CD4-positive, CD25-positive, alpha-beta regulatory T cell (primary cell): Measurements from ENCODE around the gene CDC45. TPM values are rescaled to one million over a fixed set of nuclear protein-coding genes. Genes with fewer than 3 reads are reported as not detected.
A peak's percentile ranks its signal among the peaks of the same experiment; 100 is the strongest.

Experiments used
- ATAC-seq, 2 donors: fragments of 150-1000 bp; cut with Tn5 transposase; one replicate each; pipeline ENCODE4 v1.10.0; 2021; ENCODE audit warnings: low read depth in 2 of 2, moderate number of reproducible peaks in 2 of 2, moderate library complexity in 1 of 2
- DNase-seq, 3 donors: peaks; one replicate each; pipeline versions ENCODE4 v3.0.0 to v3.0.0-alpha.2; 2012 to 2022; ENCODE audit warnings: mixed read lengths in 1 of 3
- H3K27ac ChIP-seq: one replicate; pipeline ENCODE4 v1.7.0; 2013; ENCODE audit warnings: mild to moderate bottlenecking, low read length; ENCODE audit not compliant: insufficient read depth, poor library complexity, severe bottlenecking
- H3K27me3 ChIP-seq: one replicate; pipeline ENCODE4 v1.7.0; 2013; ENCODE audit warnings: low read length; ENCODE audit not compliant: control insufficient read depth, insufficient read depth
- H3K36me3 ChIP-seq: one replicate; pipeline ENCODE4 v1.7.0; 2013; ENCODE audit warnings: mild to moderate bottlenecking, low read length, moderate library complexity; ENCODE audit not compliant: control insufficient read depth, insufficient read depth
- H3K4me1 ChIP-seq: 2 replicates; pipeline ENCODE4 v1.7.0; 2013; ENCODE audit warnings: mild to moderate bottlenecking, low read length; ENCODE audit not compliant: insufficient read depth, control insufficient read depth, poor library complexity, severe bottlenecking
- H3K4me3 ChIP-seq: one replicate; pipeline ENCODE4 v1.7.0; 2013; ENCODE audit warnings: low read depth, mild to moderate bottlenecking, low read length, moderate library complexity
- H3K9me3 ChIP-seq, 2 experiments: 1 replicate in 1 of 2; 2 replicates in 1 of 2; pipeline ENCODE4 v1.7.0; 2013; ENCODE audit warnings: low read length in 2 of 2, mild to moderate bottlenecking in 1 of 2, moderate library complexity in 1 of 2; ENCODE audit not compliant: control insufficient read depth in 2 of 2
- H3K27ac Mint-ChIP-seq, 3 donors: one replicate each; pipeline ENCODE4 v1.8.0; 2020 to 2022; ENCODE audit warnings: mild to moderate bottlenecking in 3 of 3, mixed read lengths in 3 of 3, moderate library complexity in 2 of 3
- H3K27me3 Mint-ChIP-seq: one replicate; pipeline ENCODE4 v1.8.0; 2022; ENCODE audit warnings: mild to moderate bottlenecking, mixed read lengths
- H3K36me3 Mint-ChIP-seq: one replicate; pipeline ENCODE4 v1.8.0; 2020; ENCODE audit warnings: mixed read lengths
- H3K4me1 Mint-ChIP-seq, 4 donors: one replicate each; pipeline ENCODE4 v1.8.0; 2020 to 2022; ENCODE audit warnings: mixed read lengths in 4 of 4, mild to moderate bottlenecking in 1 of 4
- H3K4me3 Mint-ChIP-seq, 4 donors: one replicate each; pipeline ENCODE4 v1.8.0; 2020 to 2022; ENCODE audit warnings: mild to moderate bottlenecking in 4 of 4, mixed read lengths in 4 of 4, moderate library complexity in 3 of 4
- H3K9me3 Mint-ChIP-seq, 7 donors: one replicate each; pipeline ENCODE4 v1.8.0; 2020 to 2022; ENCODE audit warnings: mixed read lengths in 7 of 7, mild to moderate bottlenecking in 3 of 7, moderate library complexity in 2 of 7
- polyA plus RNA-seq, 4 donors: library from polyadenylated mRNA; unstranded; fragments of 300-500 nt; fragmentation: Illumina TruSeq; gene quantifications; one replicate each; pipeline ENCODE4 v1.2.3, GENCODE V29; 2021
- total RNA-seq: library from RNA; stranded (reverse); gene quantifications from one replicate; pipeline ENCODE4 v1.2.3, GENCODE V29; 2022

Gene CDC45
- total and polyA plus RNA-seq, 5 donors from 2014 or later, result 0.56 to 3.4 (median 2.5) TPM

GRCh38 chr22:19482297-19482696 is 2.6 kb downstream of the CDC45 start:
- Mint-ChIP-seq H3K27me3 (no peaks in the 10 kb centered on the region), H3K4me1 (peaks cover 11 to 26% (median 18%) of the 10 kb centered on the region in 4 donors), H3K27ac (no peak overlapping the region), H3K4me3 (peak overlapping the region in 1 of 4 donors; percentile 32), H3K9me3 (no peaks in the 10 kb centered on the region), H3K36me3 (no peaks in the 10 kb centered on the region)
- Histone ChIP-seq H3K4me1 (peaks cover 15% of the 10 kb centered on the region), H3K9me3 (no peaks in the 10 kb centered on the region), H3K27ac (no peak overlapping the region), H3K27me3 (no peaks in the 10 kb centered on the region), H3K36me3 (no peaks in the 10 kb centered on the region), H3K4me3 (no peak overlapping the region)
- ATAC-seq, result no peak
- DNase-seq, result no peak

- DNase-seq (no peak), ATAC-seq (no peak)
- Histone ChIP-seq H3K4me3 (no peak overlapping the region), H3K27ac (no peak overlapping the region), H3K27me3 (no peaks in the 10 kb centered on the region), H3K4me1 (peaks cover 5% of the 10 kb centered on the region), H3K36me3 (no peaks in the 10 kb centered on the region), H3K9me3 (no peaks in the 10 kb centered on the region)
- Mint-ChIP-seq H3K27me3 (no peaks in the 10 kb centered on the region), H3K4me1 (peaks cover 4 to 13% (median 8%) of the 10 kb centered on the region in 4 donors), H3K36me3 (no peaks in the 10 kb centered on the region), H3K4me3 (peak overlapping the region in 2 of 4 donors; percentile 6 to 56), H3K27ac (no peak overlapping the region), H3K9me3 (no peaks in the 10 kb centered on the region)
Observed at GRCh38 chr22:19483481-19484244, 3.9 kb downstream of the CDC45 start.

GRCh38 chr22:19488285-19488684 is 8.6 kb downstream of the CDC45 start:
- H3K27ac Mint-ChIP-seq, result no peak overlapping the region
- H3K36me3 ChIP-seq, result no peaks in the 10 kb centered on the region

GRCh38 chr22:19488884-19489843 is 9.4 kb downstream of the CDC45 start:
- DNase-seq, result no peak
- H3K4me3 Mint-ChIP-seq, result no peak overlapping the region
- no peak overlapping the region for H3K27ac Mint-ChIP-seq
- peaks cover 3 to 15% (median 9%) of the 10 kb centered on the region in 4 donors for H3K4me1 Mint-ChIP-seq
- H3K27me3 ChIP-seq, result no peaks in the 10 kb centered on the region
- H3K4me3 ChIP-seq, result no peak overlapping the region
- no peaks in the 10 kb centered on the region for H3K9me3 ChIP-seq
- no peaks in the 10 kb centered on the region for H3K27me3 Mint-ChIP-seq
- no peaks in the 10 kb centered on the region for H3K36me3 ChIP-seq
- H3K27ac ChIP-seq, result no peak overlapping the region
- ATAC-seq, result no peak
- H3K4me1 ChIP-seq, result no peaks in the 10 kb centered on the region
- H3K9me3 Mint-ChIP-seq, result no peaks in the 10 kb centered on the region
- no peaks in the 10 kb centered on the region for H3K36me3 Mint-ChIP-seq

More at GRCh38 chr22:19488285-19488684, 8.6 kb downstream of the CDC45 start:
- peaks cover 3 to 15% (median 9%) of the 10 kb centered on the region in 4 donors for H3K4me1 Mint-ChIP-seq
- H3K9me3 ChIP-seq, result no peaks in the 10 kb centered on the region
- no peak overlapping the region for H3K4me3 ChIP-seq
- H3K9me3 Mint-ChIP-seq, result no peaks in the 10 kb centered on the region
- H3K27me3 ChIP-seq, result no peaks in the 10 kb centered on the region
- H3K27me3 Mint-ChIP-seq, result no peaks in the 10 kb centered on the region
- H3K4me3 Mint-ChIP-seq, result no peak overlapping the region
- DNase-seq (no peak), ATAC-seq (no peak)
- no peaks in the 10 kb centered on the region for H3K4me1 ChIP-seq
- no peaks in the 10 kb centered on the region for H3K36me3 Mint-ChIP-seq
- no peak overlapping the region for H3K27ac ChIP-seq

GRCh38 chr22:19490628-19491230 is 11.0 kb downstream of the CDC45 start:
- no peak overlapping the region for H3K27ac Mint-ChIP-seq
- no peak overlapping the region for H3K4me3 Mint-ChIP-seq
- ATAC-seq (no peak), DNase-seq (no peak)
- H3K36me3 Mint-ChIP-seq, result no peaks in the 10 kb centered on the region
- Histone ChIP-seq H3K27me3 (no peaks in the 10 kb centered on the region), H3K9me3 (no peaks in the 10 kb centered on the region), H3K27ac (no peak overlapping the region), H3K4me1 (peaks cover 9% of the 10 kb centered on the region), H3K36me3 (no peaks in the 10 kb centered on the region), H3K4me3 (no peak overlapping the region)
- no peaks in the 10 kb centered on the region for H3K9me3 Mint-ChIP-seq
- no peaks in the 10 kb centered on the region for H3K27me3 Mint-ChIP-seq
- H3K4me1 Mint-ChIP-seq, result peaks cover 9 to 27% (median 13%) of the 10 kb centered on the region in 4 donors

GRCh38 chr22:19492504-19493174 is 12.9 kb downstream of the CDC45 start:
- H3K36me3 Mint-ChIP-seq, result no peaks in the 10 kb centered on the region
- H3K36me3 ChIP-seq, result no peaks in the 10 kb centered on the region
- no peak overlapping the region for H3K27ac ChIP-seq
- H3K27me3 Mint-ChIP-seq, result no peaks in the 10 kb centered on the region
- no peaks in the 10 kb centered on the region for H3K9me3 Mint-ChIP-seq
- H3K4me3 Mint-ChIP-seq, result peak overlapping the region in 1 of 4 donors; percentile 34
- peaks cover 14 to 32% (median 18%) of the 10 kb centered on the region in 4 donors for H3K4me1 Mint-ChIP-seq
- peaks cover 12% of the 10 kb centered on the region for H3K4me1 ChIP-seq
- ATAC-seq (no peak), DNase-seq (no peak)
- no peaks in the 10 kb centered on the region for H3K27me3 ChIP-seq
- H3K9me3 ChIP-seq, result no peaks in the 10 kb centered on the region
- H3K27ac Mint-ChIP-seq, result peak overlapping the region; percentile 20 to 80 (median 48)
- no peak overlapping the region for H3K4me3 ChIP-seq

GRCh38 chr22:19494001-19494560 is 14.4 kb downstream of the CDC45 start:
- Histone ChIP-seq H3K27ac (no peak overlapping the region), H3K9me3 (no peaks in the 10 kb centered on the region), H3K27me3 (no peaks in the 10 kb centered on the region), H3K4me3 (no peak overlapping the region), H3K36me3 (no peaks in the 10 kb centered on the region), H3K4me1 (peaks cover 12% of the 10 kb centered on the region)
- peak overlapping the region in 1 of 4 donors; percentile 63 for H3K4me3 Mint-ChIP-seq
- H3K4me1 Mint-ChIP-seq, result peaks cover 16 to 32% (median 18%) of the 10 kb centered on the region in 4 donors
- H3K9me3 Mint-ChIP-seq, result no peaks in the 10 kb centered on the region
- DNase-seq (no peak), ATAC-seq (no peak)
- peak overlapping the region in 1 of 3 donors; percentile 36 for H3K27ac Mint-ChIP-seq
- no peaks in the 10 kb centered on the region for H3K36me3 Mint-ChIP-seq
- H3K27me3 Mint-ChIP-seq, result no peaks in the 10 kb centered on the region
